HG02798 (cell line): ENCODE results near the gene HECW1.

ENCODE experiments used
- ATAC-seq: cut with Tn5 transposase; IDR thresholded peaks from one replicate; pipeline ENCODE4 v1.9.1; 2021; ENCODE audit warnings: mild to moderate bottlenecking; ENCODE audit not compliant: unreplicated experiment, poor library complexity

HECW1 gene

GRCh38 chr7:43394441-43395130 lies 282.1 kb downstream of the HECW1 start:
- ATAC-seq: no peak

GRCh38 chr7:43395351-43395750 lies 282.9 kb downstream of the HECW1 start:
- ATAC-seq: no peak

GRCh38 chr7:43396187-43396740 lies 283.8 kb downstream of the HECW1 start:
- no peak for ATAC-seq

GRCh38 chr7:43398831-43399230 lies 286.4 kb downstream of the HECW1 start:
- no peak for ATAC-seq

GRCh38 chr7:43405948-43406347 lies 293.5 kb downstream of the HECW1 start:
- no peak for ATAC-seq

- ATAC-seq: no peak
These were observed 294.5 kb downstream of the HECW1 start for GRCh38 chr7:43406961-43407360.

GRCh38 chr7:43408981-43409380 lies 296.5 kb downstream of the HECW1 start:
- no peak for ATAC-seq

- ATAC-seq: no peak
These were observed 305.0 kb downstream of the HECW1 start for GRCh38 chr7:43417455-43417854.

- ATAC-seq: no peak
These were observed 318.0 kb downstream of the HECW1 start for GRCh38 chr7:43430411-43430810.

- ATAC-seq: no peak
These were observed 318.7 kb downstream of the HECW1 start for GRCh38 chr7:43431020-43431595.

GRCh38 chr7:43433639-43434038 lies 321.2 kb downstream of the HECW1 start:
- no peak for ATAC-seq

GRCh38 chr7:43437001-43437400 lies 324.6 kb downstream of the HECW1 start:
- no peak for ATAC-seq

GRCh38 chr7:43438897-43439479 lies 326.5 kb downstream of the HECW1 start:
- ATAC-seq: no peak

- ATAC-seq: peak; percentile 57
These were observed 327.4 kb downstream of the HECW1 start for GRCh38 chr7:43439631-43440401.

GRCh38 chr7:43441231-43442130 lies 329.0 kb downstream of the HECW1 start:
- ATAC-seq: no peak

- ATAC-seq: no peak
These were observed 330.9 kb downstream of the HECW1 start for GRCh38 chr7:43443381-43443780.

GRCh38 chr7:43444711-43445578 lies 332.5 kb downstream of the HECW1 start:
- no peak for ATAC-seq

- ATAC-seq: no peak
These were observed 337.1 kb downstream of the HECW1 start for GRCh38 chr7:43449577-43449976.

- ATAC-seq: no peak
These were observed 338.4 kb downstream of the HECW1 start for GRCh38 chr7:43450894-43451293.
